Nephron progenitor cell (in vitro differentiated cells): ENCODE measurements around the gene PTCH2.

Source experiments
- DNase-seq: peaks from one replicate; pipeline ENCODE4 v3.0.0; 2021
- H3K27ac Mint-ChIP-seq: 2 replicates; pipeline ENCODE4 v1.8.0; 2021; ENCODE audit warnings: mild to moderate bottlenecking, moderate library complexity, mixed read lengths
- H3K27me3 Mint-ChIP-seq: 2 replicates; pipeline ENCODE4 v1.8.0; 2021; ENCODE audit warnings: mild to moderate bottlenecking, low read depth, mixed read lengths; ENCODE audit not compliant: poor library complexity
- H3K36me3 Mint-ChIP-seq: 2 replicates; pipeline ENCODE4 v1.8.0; 2021; ENCODE audit warnings: low read depth, mixed read lengths
- H3K4me1 Mint-ChIP-seq: 2 replicates; pipeline ENCODE4 v1.8.0; 2021; ENCODE audit warnings: mixed read lengths
- H3K4me3 Mint-ChIP-seq: 2 replicates; pipeline ENCODE4 v1.8.0; 2021; ENCODE audit warnings: mild to moderate bottlenecking, moderate library complexity, mixed read lengths
- H3K9me3 Mint-ChIP-seq: 2 replicates; pipeline ENCODE4 v1.8.0; 2021; ENCODE audit warnings: mild to moderate bottlenecking, moderate library complexity, mixed read lengths
- CTCF ChIP-seq: fragments of 200-600 bp; sonication (generic); IDR thresholded peaks from 2 replicates; pipeline ENCODE4 v1.5.0; 2021; ENCODE audit warnings: antibody characterized with exemption

PTCH2 gene

DNA sequence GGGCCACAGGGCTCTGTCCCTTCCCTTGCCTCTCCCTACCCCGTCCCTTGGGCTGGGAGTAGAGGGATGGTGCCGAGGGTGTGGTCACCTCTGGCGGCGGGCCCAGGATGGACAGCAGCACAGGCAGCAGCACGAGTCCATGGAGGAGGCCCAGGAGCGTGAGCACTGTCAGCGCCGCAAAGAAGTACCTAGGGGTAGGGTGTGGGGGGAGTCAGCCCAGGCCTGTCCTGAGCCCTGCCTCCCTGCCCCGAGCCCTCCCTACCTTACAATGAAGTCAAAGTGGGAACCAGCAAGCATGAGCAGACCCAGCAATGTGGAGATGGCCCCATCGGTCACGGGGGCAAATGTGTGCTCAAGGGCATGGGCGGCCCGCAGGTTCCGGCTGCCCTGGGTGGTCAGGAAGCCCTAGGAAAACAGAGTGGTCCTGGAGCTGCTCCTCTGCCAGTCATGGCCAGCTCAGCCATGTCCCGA, 20.0 kb downstream of the PTCH2 start:
- Mint-ChIP-seq H3K27me3 (peaks cover 4% of the 10 kb centered on the region), H3K9me3 (peaks cover 3% of the 10 kb centered on the region), H3K27ac (no peak overlapping the region), H3K36me3 (peaks cover 3% of the 10 kb centered on the region), H3K4me1 (peaks cover 32% of the 10 kb centered on the region), H3K4me3 (no peak overlapping the region)
- TF ChIP-seq CTCF, result no peak
- no peak for DNase-seq

- Mint-ChIP-seq H3K9me3 (peaks cover 9% of the 10 kb centered on the region), H3K27ac (no peak overlapping the region), H3K36me3 (peaks cover 8% of the 10 kb centered on the region), H3K4me3 (no peak overlapping the region), H3K27me3 (peaks cover 6% of the 10 kb centered on the region), H3K4me1 (peaks cover 40% of the 10 kb centered on the region)
- no peak for TF ChIP-seq CTCF
- DNase-seq, result no peak
These were observed 20.8 kb downstream of the PTCH2 start for GRCh38 chr1:44822131-44822701.

- Mint-ChIP-seq H3K36me3 (peaks cover 9% of the 10 kb centered on the region), H3K9me3 (peaks cover 9% of the 10 kb centered on the region), H3K27me3 (peaks cover 6% of the 10 kb centered on the region), H3K4me1 (peaks cover 40% of the 10 kb centered on the region), H3K27ac (peak overlapping the region; percentile 100), H3K4me3 (peak overlapping the region; percentile 80)
- no peak for TF ChIP-seq CTCF
- no peak for DNase-seq
These were observed 21.8 kb downstream of the PTCH2 start for GRCh38 chr1:44821240-44821715.

- Mint-ChIP-seq H3K4me3 (peak overlapping the region; percentile 80), H3K9me3 (peaks cover 9% of the 10 kb centered on the region), H3K36me3 (peaks cover 9% of the 10 kb centered on the region), H3K4me1 (peaks cover 41% of the 10 kb centered on the region), H3K27me3 (peaks cover 6% of the 10 kb centered on the region), H3K27ac (peak overlapping the region; percentile 100)
- TF ChIP-seq CTCF, result no peak
- no peak for DNase-seq
These were observed 22.5 kb downstream of the PTCH2 start for GRCh38 chr1:44820328-44821239.

GRCh38 chr1:44819608-44820327, 23.3 kb downstream of the PTCH2 start:
- DNase-seq, result peak; percentile 80
- peak overlapping the region; percentile 80 for H3K4me3 Mint-ChIP-seq
- H3K9me3 Mint-ChIP-seq, result peaks cover 9% of the 10 kb centered on the region
- H3K36me3 Mint-ChIP-seq, result peaks cover 16% of the 10 kb centered on the region
- no peak for TF ChIP-seq CTCF
- H3K4me1 Mint-ChIP-seq, result peaks cover 50% of the 10 kb centered on the region
- H3K27me3 Mint-ChIP-seq, result peaks cover 6% of the 10 kb centered on the region
- H3K27ac Mint-ChIP-seq, result peak overlapping the region; percentile 100
